Measurements from ENCODE around the gene TMOD4. TPM values are rescaled to one million over a fixed set of nuclear protein-coding genes. Genes with fewer than 3 reads are reported as not detected.

Gene TMOD4
- total and polyA plus RNA-seq, 2 experiments from 2014 or later = 1.3 TPM; not detected in 1

GRCh38 chr1:151176514-151177045 is 799 bp upstream of the TMOD4 start (continued):
- TF ChIP-seq ZNF462 (CRISPR knock-in tag; IDR thresholded peaks at IDR 0.05) = no peak

- Histone ChIP-seq H3K79me2 (replicated peaks; ENCODE audit: insufficient read depth) (no peaks in the 10 kb centered on the region), H2AFZ (no peak overlapping the region), H3K4me2 (no peak overlapping the region), H3K9me2 (ENCODE audit: insufficient read depth) (no peaks in the 10 kb centered on the region), H3F3A (replicated peaks; ENCODE audit: low read depth) (0 out of 2 replicates have a peak, but pooled peaks cover 4% of the 10 kb centered on the region), H3K4me3 (no peak overlapping the region), H3K4me1 (ENCODE audit: insufficient read depth) (no peaks in the 10 kb centered on the region), H4K20me1 (replicated peaks; ENCODE audit: insufficient read depth) (no peaks in the 10 kb centered on the region; the same call in 1 of the 2 replicates), H3K36me3 (ENCODE audit: insufficient read depth) (peaks cover 10% of the 10 kb centered on the region), H3K27me3 (ENCODE audit: insufficient read depth) (no peaks in the 10 kb centered on the region), H3K27ac (ENCODE audit: low read depth) (no peak overlapping the region)
- H3K4me1 Mint-ChIP-seq = 0 out of 3 replicates have a peak, but pooled peaks cover 2% of the 10 kb centered on the region
- ATAC-seq = no peak
- H3K9me3 Mint-ChIP-seq = no peaks in the 10 kb centered on the region
- peaks cover 3% of the 10 kb centered on the region for H3K27me3 Mint-ChIP-seq (ENCODE audit: insufficient read depth, low read depth, poor library complexity)
- DNase-seq (ENCODE audit: low spot score) = no peak
- no peak overlapping the region for H3K27ac Mint-ChIP-seq
- H3K4me3 Mint-ChIP-seq = no peak overlapping the region
- peaks cover 54% of the 10 kb centered on the region for H3K36me3 Mint-ChIP-seq (ENCODE audit: low read depth)
- TF ChIP-seq NANOG (IDR thresholded peaks at IDR 0.05; ENCODE audit: borderline replicate concordance) (no peak), CREB1 (CRISPR knock-in tag; IDR thresholded peaks at IDR 0.05; ENCODE audit: low read depth) (no peak), CTCF (conservative IDR thresholded peaks at IDR 0.05; ENCODE audit: low read depth in 2 of 2) (no peak), ZNF331 (CRISPR knock-in tag; IDR thresholded peaks at IDR 0.05; ENCODE audit: low read depth) (no peak), ZNF114 (CRISPR knock-in tag; IDR thresholded peaks at IDR 0.05) (no peak), POLR2AphosphoS5 (IDR thresholded peaks at IDR 0.05; ENCODE audit: low read depth) (no peak), EZH2 (IDR thresholded peaks at IDR 0.05; ENCODE audit: low read depth, unreplicated experiment) (no peak), STAT1 (IDR thresholded peaks at IDR 0.05; ENCODE audit: unreplicated experiment) (no peak), REST (IDR thresholded peaks at IDR 0.05; ENCODE audit: unreplicated experiment) (no peak)
Measured at GRCh38 chr1:151175041-151175741, 590 bp downstream of the TMOD4 start.
